ENCODE data around the gene ARHGEF2. TPM values are rescaled to one million over a fixed set of nuclear protein-coding genes. Genes with fewer than 3 reads are reported as not detected.

ARHGEF2 gene
- polyA plus RNA-seq, 2 donors = 15.9 to 26.6 TPM

- H3K9me3 ChIP-seq (ENCODE audit: control insufficient read depth in 2 of 2, insufficient read depth in 1 of 2, low read depth in 1 of 2, low read length in 1 of 2) = no peaks in the 10 kb centered on the region
- no peaks in the 10 kb centered on the region for H3K27me3 ChIP-seq (ENCODE audit: control insufficient read depth in 1 of 2, insufficient read depth in 2 of 2, low read length in 2 of 2)
- no peaks in the 10 kb centered on the region for H3K4me1 ChIP-seq (ENCODE audit: control insufficient read depth in 2 of 2, insufficient read depth in 2 of 2, low read length in 1 of 2)
- H3K4me3 ChIP-seq (ENCODE audit: low read depth in 1 of 2, low read length in 2 of 2) = no peak overlapping the region
- peaks cover 32 to 39% of the 10 kb centered on the region in 2 donors for H3K36me3 ChIP-seq (ENCODE audit: control insufficient read depth in 2 of 2, insufficient read depth in 2 of 2, low read length in 1 of 2)
- WGBS, 2 donors = 84 to 91% methylated on average over 4 of the region's 4 CpGs
- H3K27ac ChIP-seq (ENCODE audit: low read depth in 2 of 2, low read length in 1 of 2) = no peak overlapping the region
Observed at GRCh38 chr1:156012051-156012817, 33.9 kb upstream of the ARHGEF2 start.

- Histone ChIP-seq H3K4me1 (ENCODE audit: control insufficient read depth in 2 of 2, insufficient read depth in 2 of 2, low read length in 1 of 2) (no peaks in the 10 kb centered on the region), H3K36me3 (ENCODE audit: control insufficient read depth in 2 of 2, insufficient read depth in 2 of 2, low read length in 1 of 2) (peaks cover 21 to 32% of the 10 kb centered on the region in 2 donors), H3K4me3 (ENCODE audit: low read depth in 1 of 2, low read length in 2 of 2) (no peak overlapping the region), H3K27ac (ENCODE audit: low read depth in 2 of 2, low read length in 1 of 2) (no peak overlapping the region), H3K9me3 (ENCODE audit: control insufficient read depth in 2 of 2, insufficient read depth in 1 of 2, low read depth in 1 of 2, low read length in 1 of 2) (no peaks in the 10 kb centered on the region), H3K27me3 (ENCODE audit: control insufficient read depth in 1 of 2, insufficient read depth in 2 of 2, low read length in 2 of 2) (no peaks in the 10 kb centered on the region)
- 52 to 65% methylated on average over 3 of the region's 3 CpGs for WGBS, 2 donors
Observed at GRCh38 chr1:156009404-156009803, 31.1 kb upstream of the ARHGEF2 start.

- H3K27ac ChIP-seq (ENCODE audit: low read depth in 2 of 2, low read length in 1 of 2) = peak overlapping the region in 1 of 2 donors; percentile 53
- peaks cover 12 to 25% of the 10 kb centered on the region in 2 donors for H3K36me3 ChIP-seq (ENCODE audit: control insufficient read depth in 2 of 2, insufficient read depth in 2 of 2, low read length in 1 of 2)
- 62 to 67% methylated on average over 7 of the region's 7 CpGs for WGBS, 2 donors
Observed at GRCh38 chr1:156006666-156007376, 28.5 kb upstream of the ARHGEF2 start.

GRCh38 chr1:156004843-156005584 lies 26.7 kb upstream of the ARHGEF2 start:
- Histone ChIP-seq H3K4me3 (ENCODE audit: low read depth in 1 of 2, low read length in 2 of 2) (no peak overlapping the region), H3K27ac (ENCODE audit: low read depth in 2 of 2, low read length in 1 of 2) (no peak overlapping the region), H3K27me3 (ENCODE audit: control insufficient read depth in 1 of 2, insufficient read depth in 2 of 2, low read length in 2 of 2) (no peaks in the 10 kb centered on the region), H3K4me1 (ENCODE audit: control insufficient read depth in 2 of 2, insufficient read depth in 2 of 2, low read length in 1 of 2) (peaks cover 0 to 2% of the 10 kb centered on the region in 2 donors), H3K9me3 (ENCODE audit: control insufficient read depth in 2 of 2, insufficient read depth in 1 of 2, low read depth in 1 of 2, low read length in 1 of 2) (no peaks in the 10 kb centered on the region), H3K36me3 (ENCODE audit: control insufficient read depth in 2 of 2, insufficient read depth in 2 of 2, low read length in 1 of 2) (peaks cover 10 to 15% of the 10 kb centered on the region in 2 donors)
- WGBS, 2 donors = 71 to 75% methylated on average over 4 of the region's 4 CpGs

More at GRCh38 chr1:156006666-156007376, 28.5 kb upstream of the ARHGEF2 start:
- Histone ChIP-seq H3K4me1 (ENCODE audit: control insufficient read depth in 2 of 2, insufficient read depth in 2 of 2, low read length in 1 of 2) (no peaks in the 10 kb centered on the region), H3K27me3 (ENCODE audit: control insufficient read depth in 1 of 2, insufficient read depth in 2 of 2, low read length in 2 of 2) (no peaks in the 10 kb centered on the region), H3K9me3 (ENCODE audit: control insufficient read depth in 2 of 2, insufficient read depth in 1 of 2, low read depth in 1 of 2, low read length in 1 of 2) (no peaks in the 10 kb centered on the region), H3K4me3 (ENCODE audit: low read depth in 1 of 2, low read length in 2 of 2) (no peak overlapping the region)

GRCh38 chr1:156003923-156004188 lies 25.5 kb upstream of the ARHGEF2 start:
- H3K27me3 ChIP-seq (ENCODE audit: control insufficient read depth in 1 of 2, insufficient read depth in 2 of 2, low read length in 2 of 2) = no peaks in the 10 kb centered on the region
- H3K4me3 ChIP-seq (ENCODE audit: low read depth in 1 of 2, low read length in 2 of 2) = no peak overlapping the region
- no peak overlapping the region for H3K27ac ChIP-seq (ENCODE audit: low read depth in 2 of 2, low read length in 1 of 2)
- H3K9me3 ChIP-seq (ENCODE audit: control insufficient read depth in 2 of 2, insufficient read depth in 1 of 2, low read depth in 1 of 2, low read length in 1 of 2) = no peaks in the 10 kb centered on the region
- WGBS, 2 donors = 41 to 47% methylated on average over 2 of the region's 2 CpGs
- peaks cover 0 to 2% of the 10 kb centered on the region in 2 donors for H3K4me1 ChIP-seq (ENCODE audit: control insufficient read depth in 2 of 2, insufficient read depth in 2 of 2, low read length in 1 of 2)
- peaks cover 3 to 7% of the 10 kb centered on the region in 2 donors for H3K36me3 ChIP-seq (ENCODE audit: control insufficient read depth in 2 of 2, insufficient read depth in 2 of 2, low read length in 1 of 2)

GRCh38 chr1:156002188-156002911 lies 24.0 kb upstream of the ARHGEF2 start:
- WGBS, 2 donors = 50 to 52% methylated on average over 3 of the region's 3 CpGs

GRCh38 chr1:156001662-156002171 lies 23.4 kb upstream of the ARHGEF2 start:
- Histone ChIP-seq H3K36me3 (ENCODE audit: control insufficient read depth in 2 of 2, insufficient read depth in 2 of 2, low read length in 1 of 2) (no peaks in the 10 kb centered on the region), H3K4me1 (ENCODE audit: control insufficient read depth in 2 of 2, insufficient read depth in 2 of 2, low read length in 1 of 2) (peaks cover 0 to 2% of the 10 kb centered on the region in 2 donors), H3K27ac (ENCODE audit: low read depth in 2 of 2, low read length in 1 of 2) (no peak overlapping the region), H3K9me3 (ENCODE audit: control insufficient read depth in 2 of 2, insufficient read depth in 1 of 2, low read depth in 1 of 2, low read length in 1 of 2) (no peaks in the 10 kb centered on the region), H3K27me3 (ENCODE audit: control insufficient read depth in 1 of 2, insufficient read depth in 2 of 2, low read length in 2 of 2) (no peaks in the 10 kb centered on the region), H3K4me3 (ENCODE audit: low read depth in 1 of 2, low read length in 2 of 2) (no peak overlapping the region)
- WGBS, 2 donors = 40 to 65% methylated on average over 4 of the region's 4 CpGs

More at GRCh38 chr1:156002188-156002911, 24.0 kb upstream of the ARHGEF2 start:
- Histone ChIP-seq H3K4me3 (ENCODE audit: low read depth in 1 of 2, low read length in 2 of 2) (no peak overlapping the region), H3K27ac (ENCODE audit: low read depth in 2 of 2, low read length in 1 of 2) (no peak overlapping the region), H3K27me3 (ENCODE audit: control insufficient read depth in 1 of 2, insufficient read depth in 2 of 2, low read length in 2 of 2) (no peaks in the 10 kb centered on the region), H3K9me3 (ENCODE audit: control insufficient read depth in 2 of 2, insufficient read depth in 1 of 2, low read depth in 1 of 2, low read length in 1 of 2) (no peaks in the 10 kb centered on the region), H3K36me3 (ENCODE audit: control insufficient read depth in 2 of 2, insufficient read depth in 2 of 2, low read length in 1 of 2) (no peaks in the 10 kb centered on the region), H3K4me1 (ENCODE audit: control insufficient read depth in 2 of 2, insufficient read depth in 2 of 2, low read length in 1 of 2) (peaks cover 0 to 2% of the 10 kb centered on the region in 2 donors)

GRCh38 chr1:156001021-156001661 lies 22.8 kb upstream of the ARHGEF2 start:
- H3K27ac ChIP-seq (ENCODE audit: low read depth in 2 of 2, low read length in 1 of 2) = no peak overlapping the region
- H3K9me3 ChIP-seq (ENCODE audit: control insufficient read depth in 2 of 2, insufficient read depth in 1 of 2, low read depth in 1 of 2, low read length in 1 of 2) = no peaks in the 10 kb centered on the region
- H3K36me3 ChIP-seq (ENCODE audit: control insufficient read depth in 2 of 2, insufficient read depth in 2 of 2, low read length in 1 of 2) = no peaks in the 10 kb centered on the region
- no peaks in the 10 kb centered on the region for H3K27me3 ChIP-seq (ENCODE audit: control insufficient read depth in 1 of 2, insufficient read depth in 2 of 2, low read length in 2 of 2)
- H3K4me1 ChIP-seq (ENCODE audit: control insufficient read depth in 2 of 2, insufficient read depth in 2 of 2, low read length in 1 of 2) = peaks cover 0 to 2% of the 10 kb centered on the region in 2 donors
- 52 to 54% methylated on average over 10 of the region's 10 CpGs for WGBS, 2 donors
- no peak overlapping the region for H3K4me3 ChIP-seq (ENCODE audit: low read depth in 1 of 2, low read length in 2 of 2)

Measured in esophagus (tissue), 2 donors.